WTC11 (cell line): ENCODE results near the gene PLA2G4E. TPM values are rescaled to one million over a fixed set of nuclear protein-coding genes. Genes with fewer than 3 reads are reported as not detected.
A peak's percentile ranks its signal among the peaks of the same experiment; 100 is the strongest.

Experiments used
- ATAC-seq: fragments of 200-7000 bp; cut with Tn5 transposase; 2 replicates; pipeline ENCODE4 v1.10.0; 2021; ENCODE audit warnings: mild to moderate bottlenecking, moderate library complexity
- CTCF ChIA-PET: fragments of 300-600 bp; sonication (Branson Sonifier 250); formaldehyde crosslinking; loops from one replicate; lab custom pipeline; 2021; ENCODE audit warnings: antibody characterized with exemption; lab: Charles Lee
- POLR2A ChIA-PET: fragments of 350-600 bp; sonication (Branson Sonifier 250); formaldehyde crosslinking; loops from one replicate; lab custom pipeline; 2021; ENCODE audit warnings: antibody characterized with exemption; lab: Charles Lee
- DNase-seq: peaks from one replicate; pipeline ENCODE4 v3.0.0; 2021; ENCODE audit warnings: low spot score
- H3K27ac Mint-ChIP-seq: 2 replicates; pipeline ENCODE4 v1.8.0; 2021; ENCODE audit warnings: mixed read lengths
- H3K27me3 Mint-ChIP-seq: 2 replicates; pipeline ENCODE4 v1.8.0; 2021; ENCODE audit warnings: low read depth, mild to moderate bottlenecking, moderate library complexity, mixed read lengths
- H3K36me3 Mint-ChIP-seq: 2 replicates; pipeline ENCODE4 v1.8.0; 2021; ENCODE audit warnings: mixed read lengths
- H3K4me1 Mint-ChIP-seq: 2 replicates; pipeline ENCODE4 v1.8.0; 2022; ENCODE audit warnings: mixed read lengths
- H3K4me3 Mint-ChIP-seq: 2 replicates; pipeline ENCODE4 v1.8.0; 2021; ENCODE audit warnings: mild to moderate bottlenecking, moderate library complexity, mixed read lengths
- H3K9me3 Mint-ChIP-seq: 2 replicates; pipeline ENCODE4 v1.8.0; 2021; ENCODE audit warnings: mixed read lengths
- AFF4 ChIP-seq: sonication (generic); formaldehyde crosslinking; IDR thresholded peaks from 2 replicates; pipeline ENCODE4 v1.8.1; 2023; ENCODE audit warnings: mild to moderate bottlenecking, missing genetic modification reagents, borderline replicate concordance
- ATF1 ChIP-seq: sonication (generic); formaldehyde crosslinking; IDR thresholded peaks from 2 replicates; pipeline ENCODE4 v1.8.1; 2023; ENCODE audit warnings: mild to moderate bottlenecking, moderate library complexity, missing genetic modification reagents
- CREB1 ChIP-seq: sonication (generic); formaldehyde crosslinking; IDR thresholded peaks from 2 replicates; pipeline ENCODE4 v1.8.0; 2023; ENCODE audit warnings: mild to moderate bottlenecking, missing genetic modification reagents
- CREM ChIP-seq: sonication (generic); formaldehyde crosslinking; IDR thresholded peaks from 2 replicates; pipeline ENCODE4 v1.8.1; 2022; ENCODE audit warnings: mild to moderate bottlenecking, missing genetic modification reagents, moderate library complexity
- E2F5 ChIP-seq: sonication (generic); formaldehyde crosslinking; IDR thresholded peaks from 2 replicates; pipeline ENCODE4 v1.8.1; 2022; ENCODE audit warnings: mild to moderate bottlenecking, moderate library complexity, missing genetic modification reagents
- ELF4 ChIP-seq: sonication (generic); formaldehyde crosslinking; IDR thresholded peaks from 2 replicates; pipeline ENCODE4 v1.8.1; 2022; ENCODE audit warnings: low read depth, mild to moderate bottlenecking, moderate library complexity, missing genetic modification reagents
- ESRRA ChIP-seq: sonication (generic); formaldehyde crosslinking; IDR thresholded peaks from 2 replicates; pipeline ENCODE4 v1.8.1; 2022; ENCODE audit warnings: mild to moderate bottlenecking, missing genetic modification reagents, borderline replicate concordance
- ETV6 ChIP-seq: sonication (generic); formaldehyde crosslinking; IDR thresholded peaks from 2 replicates; pipeline ENCODE4 v1.8.1; 2022; ENCODE audit warnings: mild to moderate bottlenecking, missing genetic modification reagents
- GRHL2 ChIP-seq: fragments of 250-450 bp; sonication (Bioruptor Pico); IDR thresholded peaks from 2 replicates; pipeline ENCODE4 v1.8.0; 2022; ENCODE audit warnings: mild to moderate bottlenecking, moderate library complexity; ENCODE audit not compliant: insufficient replicate concordance, severe bottlenecking
- PRRX2 ChIP-seq: fragments of 250-450 bp; sonication (Bioruptor Pico); IDR thresholded peaks from 2 replicates; pipeline ENCODE4 v1.8.0; 2021; ENCODE audit warnings: mild to moderate bottlenecking
- RELA ChIP-seq: sonication (generic); formaldehyde crosslinking; IDR thresholded peaks from 2 replicates; pipeline ENCODE4 v1.8.1; 2022; ENCODE audit warnings: missing genetic modification reagents, mild to moderate bottlenecking, borderline replicate concordance
- SMAD3 ChIP-seq: sonication (generic); formaldehyde crosslinking; IDR thresholded peaks from 2 replicates; pipeline ENCODE4 v1.8.0; 2022; ENCODE audit warnings: missing genetic modification reagents, mild to moderate bottlenecking, borderline replicate concordance
- TCF7 ChIP-seq: sonication (generic); formaldehyde crosslinking; IDR thresholded peaks from 2 replicates; pipeline ENCODE4 v1.8.0; 2022; ENCODE audit warnings: mild to moderate bottlenecking, low read depth, missing genetic modification reagents, moderate library complexity
- TEAD4 ChIP-seq: sonication (generic); formaldehyde crosslinking; IDR thresholded peaks from 2 replicates; pipeline ENCODE4 v1.8.0; 2022; ENCODE audit warnings: mild to moderate bottlenecking, missing genetic modification reagents
- ZBTB21 ChIP-seq: sonication (generic); formaldehyde crosslinking; IDR thresholded peaks from 2 replicates; pipeline ENCODE4 v1.8.1; 2023; ENCODE audit warnings: mild to moderate bottlenecking, missing genetic modification reagents, borderline replicate concordance
- ZNF121 ChIP-seq: sonication (generic); formaldehyde crosslinking; IDR thresholded peaks from 2 replicates; pipeline ENCODE4 v1.8.0; 2023; ENCODE audit warnings: missing genetic modification reagents
- ZNF138 ChIP-seq: sonication (generic); formaldehyde crosslinking; conservative IDR thresholded peaks from 2 replicates; pipeline ENCODE4 v1.8.1; 2022; ENCODE audit warnings: mild to moderate bottlenecking, moderate library complexity, missing genetic modification reagents
- ZNF423 ChIP-seq: fragments of 250-450 bp; sonication (Bioruptor Pico); IDR thresholded peaks from 2 replicates; pipeline ENCODE4 v2.1.2; 2022; ENCODE audit warnings: mild to moderate bottlenecking, moderate library complexity
- ZNF425 ChIP-seq: fragments of 250-450 bp; sonication (Bioruptor Pico); conservative IDR thresholded peaks from 2 replicates; pipeline ENCODE4 v1.9.0; 2021; ENCODE audit warnings: mild to moderate bottlenecking
- ZNF671 ChIP-seq: fragments of 250-450 bp; sonication (Bioruptor Pico); IDR thresholded peaks from 2 replicates; pipeline ENCODE4 v1.8.0; 2021; ENCODE audit warnings: mild to moderate bottlenecking
- total RNA-seq: library from RNA; stranded (reverse); gene quantifications from 3 replicates; pipeline ENCODE4 v1.2.3, GENCODE V29; 2021

Gene PLA2G4E
- total RNA-seq, 1 experiment from 2014 or later = not detected

- TF ChIP-seq E2F5 = no peak
- TF ChIP-seq ZNF425 (CRISPR knock-in tag) = no peak
Measured at GRCh38 chr15:41936649-41937567, 83.9 kb downstream of the PLA2G4E start (continued).

- POLR2A ChIA-PET = no interaction called here
- Mint-ChIP-seq H3K27ac (no peak overlapping the region), H3K36me3 (peaks cover 19% of the 10 kb centered on the region), H3K27me3 (no peaks in the 10 kb centered on the region), H3K4me3 (no peak overlapping the region), H3K4me1 (peaks cover 34% of the 10 kb centered on the region), H3K9me3 (no peaks in the 10 kb centered on the region)
- TF ChIP-seq ZNF671 (CRISPR knock-in tag) = no peak
- no peak for TF ChIP-seq ELF4 (CRISPR knock-in tag)
- TF ChIP-seq ETV6 = no peak
- no peak for TF ChIP-seq ZBTB21 (CRISPR knock-in tag)
- no peak for TF ChIP-seq TEAD4 (CRISPR knock-in tag)
- TF ChIP-seq ESRRA (CRISPR knock-in tag) = no peak
- TF ChIP-seq RELA (CRISPR knock-in tag) = no peak
- no peak for TF ChIP-seq ATF1
- no peak for TF ChIP-seq CREM
- no peak for TF ChIP-seq ZNF423 (CRISPR knock-in tag)
- no peak for TF ChIP-seq TCF7
- TF ChIP-seq GRHL2 (CRISPR knock-in tag) = no peak
- CTCF ChIA-PET = interaction anchor here (1.6 kb wide), 1 partner anchor 162 kb away, joined by 4 read pairs; the partner anchor contains the start of gene MAPKBP1
- DNase-seq (no peak), ATAC-seq (no peak)
Measured at GRCh38 chr15:41936155-41936554, 84.7 kb downstream of the PLA2G4E start.

- H3K27me3 Mint-ChIP-seq = no peaks in the 10 kb centered on the region
- POLR2A ChIA-PET = no interaction called here
- TF ChIP-seq ZNF425 (CRISPR knock-in tag) (no peak), SMAD3 (CRISPR knock-in tag) (no peak), ZNF121 (CRISPR knock-in tag) (no peak), PRRX2 (no peak), E2F5 (no peak), CREB1 (CRISPR knock-in tag) (no peak), AFF4 (CRISPR knock-in tag) (no peak), ETV6 (no peak), ZBTB21 (CRISPR knock-in tag) (no peak), ZNF138 (no peak), ESRRA (CRISPR knock-in tag) (no peak)
Measured at GRCh38 chr15:41935566-41936020, 85.2 kb downstream of the PLA2G4E start.

More at GRCh38 chr15:41935566-41936020, 85.2 kb downstream of the PLA2G4E start:
- no peak for DNase-seq
- Mint-ChIP-seq H3K36me3 (peaks cover 13% of the 10 kb centered on the region; the same call in 1 of the 2 replicates), H3K4me1 (peaks cover 34% of the 10 kb centered on the region), H3K4me3 (no peak overlapping the region), H3K9me3 (no peaks in the 10 kb centered on the region), H3K27ac (peak overlapping the region; percentile 31; the same call in 1 of the 2 replicates)
- CTCF ChIA-PET = interaction anchor here (1.0 to 1.4 kb wide), 2 partner anchors 31 to 54 kb away, joined by 3 to 4 read pairs; no protein-coding TSS in a partner anchor
- ATAC-seq = no peak
